COLO829 (cell line): ENCODE measurements around the gene COA7.
A peak's percentile ranks its signal among the peaks of the same experiment; 100 is the strongest.
"Not testable (repeated sequence)": the region's sequence is repeated elsewhere in the genome, so short reads cannot be mapped to it uniquely, and the experiment has no call there.

Experiments
- DNase-seq: peaks from one replicate; pipeline ENCODE4 v3.0.0; 2012; ENCODE audit warnings: low spot score

The COA7 gene

GRCh38 chr1:52706136-52706670, 8.1 kb upstream of the COA7 start:
- no peak for DNase-seq

- no peak for DNase-seq
These were observed 5.0 kb upstream of the COA7 start for GRCh38 chr1:52702886-52703787.

- no peak for DNase-seq
These were observed 2.5 kb downstream of the COA7 start for GRCh38 chr1:52695627-52696026.

- DNase-seq = no peak
These were observed 4.3 kb downstream of the COA7 start for GRCh38 chr1:52693843-52694242.

- not testable (repeated sequence) for DNase-seq
These were observed 4.8 kb downstream of the COA7 start for GRCh38 chr1:52693351-52693750.

- DNase-seq = no peak
These were observed 5.5 kb downstream of the COA7 start for GRCh38 chr1:52692697-52693096.

- no peak for DNase-seq
These were observed 6.3 kb downstream of the COA7 start for GRCh38 chr1:52691821-52692220.

GRCh38 chr1:52686830-52687229, 11.3 kb downstream of the COA7 start:
- no peak for DNase-seq

- peak; percentile 70 for DNase-seq
These were observed 11.8 kb downstream of the COA7 start for GRCh38 chr1:52686261-52686751.

- no peak for DNase-seq
These were observed 13.6 kb downstream of the COA7 start for GRCh38 chr1:52684545-52684944.

GRCh38 chr1:52683367-52683940, 14.7 kb downstream of the COA7 start:
- DNase-seq = no peak

- no peak for DNase-seq
These were observed 17.0 kb downstream of the COA7 start for GRCh38 chr1:52681136-52681535.

GRCh38 chr1:52680353-52680752, 17.8 kb downstream of the COA7 start:
- no peak for DNase-seq

- no peak for DNase-seq
These were observed 18.6 kb downstream of the COA7 start for GRCh38 chr1:52679498-52679897.

GRCh38 chr1:52679048-52679447, 19.1 kb downstream of the COA7 start:
- no peak for DNase-seq

GRCh38 chr1:52677076-52677806, 20.9 kb downstream of the COA7 start:
- no peak for DNase-seq

- no peak for DNase-seq
These were observed 21.8 kb downstream of the COA7 start for GRCh38 chr1:52676249-52676903.

GRCh38 chr1:52674497-52675384, 23.4 kb downstream of the COA7 start:
- DNase-seq = no peak

- DNase-seq = no peak
These were observed 24.6 kb downstream of the COA7 start for GRCh38 chr1:52673513-52673912.

- DNase-seq = no peak
These were observed 25.2 kb downstream of the COA7 start for GRCh38 chr1:52672946-52673345.

GRCh38 chr1:52670604-52671003, 27.5 kb downstream of the COA7 start:
- DNase-seq = no peak
